Skin of body (tissue), 2 donors: ENCODE measurements around the gene BUB3. TPM values are rescaled to one million over a fixed set of nuclear protein-coding genes. Genes with fewer than 3 reads are reported as not detected.

Source experiments
- DNase-seq: peaks from one replicate; lab custom pipeline; 2025; lab: John Stamatoyannopoulos, UW
- total RNA-seq: library from RNA; depleted of rRNA; stranded (reverse); fragments of >200 nt; gene quantifications from one replicate; pipeline ENCODE4 v1.2.3, GENCODE V29; 2014

Gene BUB3
- total RNA-seq = 117 TPM

- peak; percentile 100 for DNase-seq
Observed at GRCh38 chr10:123154092-123154710, at the start of gene BUB3. Gene BUB3, plus strand, starts transcription at chr10:123154402. Its CDS starts 516 bp downstream, at chr10:123154918.

GRCh38 chr10:123109466-123109865, 44.7 kb upstream of the BUB3 start:
- DNase-seq = no peak

GRCh38 chr10:123117644-123118417, 36.4 kb upstream of the BUB3 start:
- no peak for DNase-seq

- no peak for DNase-seq
Observed at GRCh38 chr10:123119081-123119480, 35.1 kb upstream of the BUB3 start.

- no peak for DNase-seq
Observed at GRCh38 chr10:123126246-123126645, 28.0 kb upstream of the BUB3 start.

- DNase-seq = no peak
Observed at GRCh38 chr10:123129618-123130271, 24.5 kb upstream of the BUB3 start.

- DNase-seq = peak; percentile 44
Observed at GRCh38 chr10:123132576-123133477, 21.4 kb upstream of the BUB3 start.

- DNase-seq = no peak
Observed at GRCh38 chr10:123133541-123134342, 20.5 kb upstream of the BUB3 start.

- DNase-seq = no peak
Observed at GRCh38 chr10:123134343-123134914, 19.8 kb upstream of the BUB3 start.

- no peak for DNase-seq
Observed at GRCh38 chr10:123134915-123135414, 19.2 kb upstream of the BUB3 start.

GRCh38 chr10:123135415-123136141, 18.6 kb upstream of the BUB3 start, which contains the start of gene HMX3:
Gene HMX3, plus strand, starts transcription at chr10:123135970. Its CDS starts 81 bp downstream, at chr10:123136051.
- DNase-seq = no peak

GRCh38 chr10:123136221-123136805, 17.9 kb upstream of the BUB3 start:
- no peak for DNase-seq

- DNase-seq = no peak
Observed at GRCh38 chr10:123136806-123137642, 17.2 kb upstream of the BUB3 start.

- DNase-seq = no peak
Observed at GRCh38 chr10:123139165-123139520, 15.1 kb upstream of the BUB3 start.

- no peak for DNase-seq
Observed at GRCh38 chr10:123139521-123140163, 14.6 kb upstream of the BUB3 start.

- DNase-seq = no peak
Observed at GRCh38 chr10:123140164-123140982, 13.8 kb upstream of the BUB3 start.

- no peak for DNase-seq
Observed at GRCh38 chr10:123140983-123141390, 13.2 kb upstream of the BUB3 start.
